HG02610 (cell line): ENCODE results near the gene DVL2.
"Not testable (repeated sequence)": the region's sequence is repeated elsewhere in the genome, so short reads cannot be mapped to it uniquely, and the experiment has no call there.

ENCODE experiments used
- ATAC-seq: cut with Tn5 transposase; IDR thresholded peaks from one replicate; pipeline ENCODE4 v1.9.1; 2021; ENCODE audit warnings: mild to moderate bottlenecking, moderate library complexity; ENCODE audit not compliant: unreplicated experiment

Gene DVL2

DNA sequence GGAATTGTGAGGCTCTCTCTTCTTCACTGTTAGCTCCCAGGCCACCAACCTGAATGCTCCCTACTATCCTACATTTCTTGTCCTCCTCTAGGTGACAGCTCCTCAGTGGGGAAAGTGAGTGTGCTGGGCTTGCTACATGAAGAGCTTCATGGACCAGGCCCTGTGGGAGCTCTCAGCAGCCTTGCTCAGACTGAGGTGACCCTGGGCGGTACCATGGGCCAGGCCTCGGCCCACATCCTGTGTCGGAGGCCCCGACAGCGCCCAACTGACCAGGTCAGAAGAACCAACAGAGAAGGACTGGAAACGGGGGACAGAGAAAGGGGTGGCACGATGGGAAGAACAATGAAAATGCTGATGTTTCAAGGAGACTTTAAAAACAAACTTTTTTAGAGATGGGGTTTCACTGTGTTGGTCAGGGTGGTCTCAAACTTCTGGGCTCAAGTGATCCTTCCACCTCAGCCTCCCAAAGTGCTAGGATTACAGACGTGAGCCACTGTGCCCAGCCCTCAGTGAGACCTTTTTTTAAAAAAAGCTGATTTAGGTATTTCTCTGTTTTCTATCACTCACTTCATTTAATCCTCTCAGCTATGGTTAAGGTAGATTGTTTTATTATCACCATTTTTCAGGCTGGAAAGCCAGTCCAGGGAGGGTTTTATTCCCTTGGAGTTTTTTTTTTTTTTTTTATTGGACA lies 22.6 kb upstream of the DVL2 start:
- no peak for ATAC-seq

GRCh38 chr17:7254511-7254910 lies 20.2 kb upstream of the DVL2 start:
- no peak for ATAC-seq

DNA sequence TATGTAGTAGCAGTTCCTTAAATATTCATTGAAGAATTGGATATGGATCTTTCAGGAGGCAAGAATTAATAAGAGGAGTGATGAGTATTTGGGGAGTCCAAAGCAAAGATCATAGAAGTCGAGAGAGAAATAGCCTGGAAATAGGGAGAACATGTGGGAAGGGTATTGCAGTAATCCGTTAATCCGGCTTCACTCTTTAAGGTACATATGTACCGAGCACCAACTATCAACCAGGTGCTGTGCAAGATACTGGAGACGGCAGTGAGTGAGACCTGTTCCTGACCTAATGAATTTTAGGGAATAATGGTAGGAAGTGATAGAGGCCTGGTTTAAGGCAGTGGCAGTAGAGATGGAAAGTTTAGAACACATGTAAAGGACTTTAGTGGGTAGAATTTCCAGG lies 18.8 kb upstream of the DVL2 start:
- no peak for ATAC-seq

GRCh38 chr17:7252176-7253043 lies 18.1 kb upstream of the DVL2 start, which contains the start of gene ELP5:
Gene ELP5 (plus strand): TSS chr17:7252215. CDS start chr17:7252551, 336 bp downstream.
- peak; percentile 28 for ATAC-seq

- peak; percentile 83 for ATAC-seq
These were observed 17.4 kb upstream of the DVL2 start, which contains the start of gene CTDNEP1 for GRCh38 chr17:7251661-7252175. Gene CTDNEP1 (minus strand): TSS chr17:7251734. CDS start chr17:7251296, 438 bp downstream.

- ATAC-seq, result no peak
These were observed 16.6 kb upstream of the DVL2 start for GRCh38 chr17:7250695-7251627.

DNA sequence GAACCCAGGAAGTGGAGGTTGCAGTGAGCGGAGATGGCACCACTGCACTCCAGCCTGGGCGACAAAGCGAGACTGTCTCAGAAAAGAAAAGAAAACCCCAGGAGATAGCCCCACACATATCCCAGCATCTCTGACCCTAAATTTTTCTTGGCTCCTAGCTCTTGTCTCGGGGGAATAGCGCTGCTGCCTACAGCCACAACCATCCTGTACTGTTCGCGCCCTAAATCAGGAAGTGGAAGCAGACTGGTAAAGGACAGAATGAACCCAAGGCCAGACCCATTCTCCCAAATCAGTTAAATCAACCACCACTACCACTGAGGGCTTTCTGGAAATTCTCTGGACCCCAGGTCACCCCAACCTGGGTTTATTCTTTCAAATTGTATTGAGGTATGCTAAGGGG lies 15.5 kb upstream of the DVL2 start:
- no peak for ATAC-seq

DNA sequence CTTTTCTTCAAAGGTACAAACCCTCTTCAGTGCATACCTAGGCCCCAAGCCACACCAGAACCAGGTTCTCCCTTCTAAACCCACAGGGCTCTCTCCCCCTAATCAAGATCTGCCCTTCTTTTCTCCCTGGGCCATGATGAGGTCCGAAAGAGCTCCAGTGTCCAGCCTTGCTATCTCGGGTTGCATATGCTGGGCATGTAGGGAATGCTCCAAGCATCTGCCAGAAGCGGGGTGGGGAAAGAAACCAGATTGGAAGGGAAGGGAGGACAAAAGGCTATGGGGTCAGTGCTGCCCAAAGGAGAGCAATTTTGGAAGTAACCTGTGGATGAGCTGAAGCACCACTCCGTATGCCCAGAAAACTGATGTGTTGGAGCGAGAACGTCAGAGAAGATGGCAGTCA lies 14.9 kb upstream of the DVL2 start:
- no peak for ATAC-seq

DNA sequence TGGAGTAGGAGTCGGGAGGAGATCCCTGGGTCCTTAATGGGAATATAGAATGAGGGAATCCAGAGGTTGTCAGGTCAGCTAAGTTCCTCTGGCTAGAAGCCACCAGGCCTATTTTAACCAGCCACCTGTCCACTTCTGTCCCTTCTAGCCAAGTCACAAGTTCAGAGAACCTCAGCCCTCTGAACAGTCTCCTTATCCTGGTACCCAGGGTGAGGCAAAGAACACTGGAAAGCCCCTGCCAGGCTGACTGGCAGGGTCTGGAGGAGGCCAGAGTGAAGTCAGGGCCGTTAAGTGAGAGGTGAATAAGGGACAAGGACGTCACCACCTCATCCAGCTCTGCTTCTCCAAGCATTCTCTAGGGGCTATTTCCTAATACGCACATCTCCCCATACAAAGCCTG lies 14.5 kb upstream of the DVL2 start:
- no peak for ATAC-seq

DNA sequence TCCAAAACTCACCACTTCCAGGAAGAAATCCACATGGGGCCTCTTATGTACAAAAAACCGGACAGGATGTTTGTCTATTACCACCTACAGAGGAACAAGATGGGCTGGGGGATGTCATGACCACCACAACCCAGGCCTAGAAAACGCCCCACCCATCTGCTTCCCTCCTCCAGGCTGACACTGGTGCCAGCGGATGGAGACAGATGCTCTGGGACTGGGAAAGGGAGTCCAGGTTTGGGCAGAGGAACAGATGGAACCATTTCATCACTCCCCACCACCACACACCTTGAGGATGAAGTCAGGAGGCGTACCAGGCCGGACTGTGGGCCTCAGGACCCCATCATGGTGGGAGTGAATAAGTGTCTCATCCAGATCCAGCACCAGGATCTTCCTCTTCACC lies 12.5 kb upstream of the DVL2 start:
- no peak for ATAC-seq

DNA sequence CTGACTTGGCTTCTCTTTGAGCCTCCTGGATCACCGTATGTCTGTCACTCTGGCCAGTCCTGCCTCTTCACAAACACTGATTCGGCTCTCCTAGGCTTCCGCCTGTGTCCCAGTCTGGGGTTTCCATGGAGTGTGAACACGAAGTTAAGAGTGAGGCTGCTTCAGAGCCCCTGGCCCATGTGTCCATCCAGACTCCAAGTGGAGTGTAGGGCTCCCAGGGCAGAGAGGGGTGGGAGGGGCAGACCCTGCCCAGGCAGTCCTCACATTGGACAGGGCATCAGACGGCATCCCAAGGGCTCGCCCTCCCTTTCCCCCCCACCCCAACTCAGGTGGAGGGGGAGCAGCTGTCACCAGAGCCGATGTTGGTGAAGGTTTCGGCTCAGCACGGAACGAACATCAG lies 9.5 kb upstream of the DVL2 start:
- ATAC-seq, result not testable (repeated sequence)

DNA sequence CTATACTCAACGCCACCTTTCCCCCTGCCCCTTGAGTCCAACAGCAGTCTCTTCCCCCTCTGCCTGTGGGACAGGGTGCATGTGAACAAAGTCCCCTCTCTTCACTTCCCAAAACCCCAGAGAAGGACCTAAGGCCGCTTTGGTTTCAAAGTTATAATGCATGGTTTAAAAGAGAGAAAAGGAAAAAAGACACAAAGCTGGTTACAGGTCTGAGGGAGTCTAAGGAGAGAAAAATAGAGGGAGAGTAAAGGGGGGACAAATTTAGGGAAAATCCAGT lies 9.1 kb upstream of the DVL2 start:
- ATAC-seq, result no peak

DNA sequence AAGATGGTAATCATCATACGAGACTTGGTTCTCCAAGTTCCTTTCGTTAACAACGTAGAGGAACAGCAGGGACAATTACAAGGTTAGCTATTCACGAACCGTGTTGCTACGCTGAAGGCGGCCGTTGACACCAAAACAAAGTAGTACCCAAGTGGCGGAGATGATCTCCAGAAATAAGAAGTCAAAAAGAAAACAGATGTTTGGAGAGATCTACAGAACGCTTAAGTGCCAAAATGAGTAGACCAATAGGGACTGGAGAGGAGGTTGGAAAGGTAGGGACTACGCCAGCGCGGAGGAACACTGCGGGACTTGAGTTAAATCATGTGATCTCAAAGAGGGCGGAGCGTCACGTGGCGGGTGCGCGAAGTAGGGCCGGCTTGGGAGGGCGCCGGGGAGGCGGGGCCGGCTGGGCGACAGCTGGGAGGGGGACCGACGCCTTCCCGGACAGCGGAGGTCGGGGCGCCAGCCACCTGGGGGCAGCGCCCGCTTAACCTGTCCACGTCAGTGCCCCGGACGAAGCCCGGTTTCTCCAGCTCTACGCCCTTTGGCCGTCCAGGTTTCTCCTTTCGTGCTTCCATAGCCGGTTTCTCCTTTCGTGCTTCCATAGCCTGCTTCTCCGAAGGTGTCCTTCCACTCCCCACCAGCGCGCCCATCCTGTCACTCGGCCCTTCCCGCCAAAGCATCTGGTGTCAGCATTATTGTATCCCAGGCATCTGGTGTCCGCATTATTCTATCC lies 8.6 kb upstream of the DVL2 start:
- ATAC-seq, result peak; percentile 33

GRCh38 chr17:7241783-7242716 lies 7.7 kb upstream of the DVL2 start, which contains the start of gene GABARAP:
Gene GABARAP (minus strand): TSS chr17:7242449. CDS start chr17:7242330, 119 bp downstream.
- ATAC-seq, result peak; percentile 25

DNA sequence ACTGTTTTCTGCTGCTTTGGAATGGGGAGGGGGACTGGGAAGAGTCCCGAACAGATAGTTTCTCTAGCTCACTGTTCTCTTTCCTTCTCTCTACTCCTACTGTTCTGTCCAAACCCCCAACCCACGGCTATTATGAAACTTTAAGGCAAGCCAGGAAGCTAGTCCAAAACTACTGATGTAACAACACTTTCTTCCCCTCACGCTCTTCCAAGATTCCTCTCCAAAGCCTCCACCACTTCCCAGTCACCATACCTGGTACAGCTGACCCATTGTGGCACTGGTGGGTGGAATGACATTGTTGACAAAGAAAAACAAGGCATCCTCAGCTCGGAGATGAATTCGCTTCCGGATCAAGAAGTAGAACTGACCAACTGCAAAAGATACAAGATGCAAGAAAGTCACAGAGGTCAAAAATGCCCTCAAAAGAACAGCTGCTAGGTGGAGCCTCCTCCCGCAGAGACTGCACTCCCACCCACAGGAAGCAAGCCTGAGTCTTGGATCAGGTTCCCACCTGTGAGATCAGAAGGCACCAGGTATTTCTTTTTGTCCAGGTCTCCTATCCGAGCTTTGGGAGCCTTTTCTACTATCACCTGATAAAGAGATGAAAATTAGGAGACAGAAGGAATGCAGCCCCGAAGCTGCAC lies 6.9 kb upstream of the DVL2 start:
- no peak for ATAC-seq

DNA sequence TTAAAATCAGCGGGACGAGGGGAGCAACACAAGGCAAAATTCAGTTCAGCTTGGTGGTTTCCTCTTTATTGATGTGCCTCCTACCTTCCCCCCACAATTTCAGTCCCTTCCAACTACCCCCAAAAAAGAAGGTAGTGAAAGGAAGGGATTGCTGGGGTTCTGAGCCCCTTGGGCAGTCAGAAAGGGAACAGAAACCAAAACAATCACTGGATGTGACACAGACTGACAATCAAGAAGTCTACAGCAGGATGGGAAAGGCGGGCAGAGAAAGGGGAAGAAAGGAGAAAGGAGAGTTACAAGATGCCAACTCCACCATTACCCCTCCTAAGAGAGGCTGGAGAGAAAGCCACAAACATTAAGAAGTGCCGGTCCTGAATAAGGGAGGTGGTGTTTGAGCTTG lies 6.1 kb upstream of the DVL2 start:
- no peak for ATAC-seq

GRCh38 chr17:7239091-7240027 lies 5.0 kb upstream of the DVL2 start, which contains the start of gene PHF23:
Gene PHF23 (minus strand): TSS chr17:7239457. CDS start chr17:7239279, 178 bp downstream.
- ATAC-seq, result peak; percentile 42
